NOMO-1 treated with dmso at 0.1 percent for 144 hours (cell line): ENCODE results near the gene GSDME.

ENCODE experiments used
- DNase-seq: peaks from one replicate; lab custom pipeline; 2025; ENCODE audit not compliant: unreplicated experiment; lab: John Stamatoyannopoulos, UW

The GSDME gene

DNA sequence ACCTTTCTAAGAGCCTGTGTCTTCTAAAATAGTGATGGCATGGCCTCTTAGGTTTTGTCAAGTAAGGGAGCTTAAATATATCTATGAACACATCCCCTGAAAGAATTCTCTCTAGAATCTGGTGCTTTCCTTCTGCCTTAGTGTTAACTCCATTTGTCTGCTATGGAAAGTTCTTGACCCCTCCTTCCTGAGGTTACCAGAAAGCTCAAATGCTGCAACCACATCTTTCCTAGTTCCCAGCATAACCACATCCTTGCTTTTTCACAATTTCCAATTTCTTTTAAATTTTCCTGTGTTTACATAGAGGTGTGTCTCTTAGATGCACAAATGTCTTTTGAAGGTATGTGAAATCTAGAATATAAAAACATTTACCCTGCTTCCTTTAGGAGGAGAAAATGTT lies 16.4 kb upstream of the GSDME start:
- DNase-seq = no peak

DNA sequence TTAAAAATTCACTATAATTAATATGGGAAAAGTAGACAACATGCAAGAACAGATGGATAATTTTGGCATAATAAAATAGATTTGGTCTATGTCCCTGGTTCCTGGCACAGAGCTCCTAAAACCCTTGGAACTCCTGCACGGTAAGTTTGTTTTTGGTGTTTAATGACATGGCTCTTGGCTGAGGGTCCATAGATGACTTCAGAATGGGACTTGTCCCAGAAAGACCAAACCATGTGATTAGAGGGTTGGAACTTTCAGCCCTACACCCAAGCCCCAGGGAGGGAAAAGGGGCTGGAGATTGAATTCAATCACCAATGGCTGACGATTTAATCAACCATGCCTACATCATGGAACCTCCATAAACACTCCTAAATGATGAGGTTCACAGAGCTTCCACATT lies 12.6 kb upstream of the GSDME start:
- DNase-seq = no peak

DNA sequence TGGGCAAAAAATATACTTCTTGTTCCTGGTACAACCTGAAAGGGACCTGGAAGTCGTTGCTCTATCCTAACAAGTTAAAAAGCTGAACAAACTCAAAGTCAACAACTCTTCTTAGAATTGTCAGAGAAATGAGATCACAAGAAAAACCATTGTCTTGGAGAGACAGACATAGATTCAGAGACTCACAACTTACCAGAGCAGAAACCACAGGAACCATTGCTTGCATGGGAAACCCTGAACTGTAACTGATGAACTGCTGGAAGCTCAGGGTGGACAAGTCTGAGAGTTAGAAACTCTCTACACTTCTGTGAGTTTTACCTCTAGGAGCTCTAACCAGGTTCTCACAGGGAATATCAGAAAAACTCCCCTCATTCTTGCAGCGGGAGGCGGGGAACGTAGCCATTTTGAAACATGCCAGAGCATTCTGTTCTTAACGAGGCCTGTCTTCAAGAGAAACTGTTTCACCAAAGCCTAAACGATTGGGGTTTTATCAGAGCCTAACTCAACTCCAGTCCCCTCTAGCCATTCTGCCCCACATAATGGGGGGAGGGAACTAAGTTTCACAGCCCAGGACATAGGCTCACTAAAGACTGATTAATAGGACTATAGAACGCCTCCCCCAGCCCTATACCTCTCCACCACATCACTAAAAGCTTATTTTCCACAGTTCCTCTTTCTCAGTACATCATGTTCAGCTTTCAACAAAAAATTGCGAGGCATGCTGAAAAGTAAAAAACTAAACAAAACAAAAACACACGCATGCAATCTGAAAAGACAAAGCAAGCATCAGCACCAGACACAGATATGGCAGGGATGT lies 12.0 kb upstream of the GSDME start:
- DNase-seq = no peak

DNA sequence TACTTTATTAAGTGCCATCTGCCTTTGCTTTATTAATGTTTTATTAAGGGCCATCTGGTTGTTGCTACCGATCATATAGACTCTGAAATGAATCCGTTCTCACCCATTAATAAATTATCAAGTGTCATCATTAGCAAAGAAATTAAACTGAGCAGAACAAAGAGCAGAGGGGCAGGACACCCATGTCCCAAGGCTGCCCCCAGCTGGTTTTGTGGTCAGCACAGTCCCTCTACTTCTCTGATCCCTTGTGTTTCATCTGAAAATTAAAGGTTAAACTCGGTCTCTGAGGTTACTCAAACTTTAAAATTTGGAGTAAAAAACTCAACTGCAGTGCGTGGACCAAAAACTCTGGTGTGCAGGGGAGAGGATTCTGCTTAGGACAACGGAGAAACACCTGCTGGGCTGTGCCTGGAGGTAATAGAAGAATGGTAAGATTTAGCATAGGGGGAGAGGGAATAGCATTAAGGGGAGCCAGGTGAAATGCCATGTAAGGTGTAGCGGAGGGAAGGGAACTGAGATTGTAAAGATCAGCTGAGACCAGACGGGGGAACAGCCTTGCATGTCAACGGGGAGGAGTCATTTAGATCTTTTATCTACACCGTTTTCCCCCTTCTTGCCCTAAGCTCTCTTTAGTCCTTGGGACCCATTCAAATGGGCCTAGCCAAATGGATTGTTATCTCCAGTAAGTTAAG lies 10.8 kb upstream of the GSDME start:
- no peak for DNase-seq

DNA sequence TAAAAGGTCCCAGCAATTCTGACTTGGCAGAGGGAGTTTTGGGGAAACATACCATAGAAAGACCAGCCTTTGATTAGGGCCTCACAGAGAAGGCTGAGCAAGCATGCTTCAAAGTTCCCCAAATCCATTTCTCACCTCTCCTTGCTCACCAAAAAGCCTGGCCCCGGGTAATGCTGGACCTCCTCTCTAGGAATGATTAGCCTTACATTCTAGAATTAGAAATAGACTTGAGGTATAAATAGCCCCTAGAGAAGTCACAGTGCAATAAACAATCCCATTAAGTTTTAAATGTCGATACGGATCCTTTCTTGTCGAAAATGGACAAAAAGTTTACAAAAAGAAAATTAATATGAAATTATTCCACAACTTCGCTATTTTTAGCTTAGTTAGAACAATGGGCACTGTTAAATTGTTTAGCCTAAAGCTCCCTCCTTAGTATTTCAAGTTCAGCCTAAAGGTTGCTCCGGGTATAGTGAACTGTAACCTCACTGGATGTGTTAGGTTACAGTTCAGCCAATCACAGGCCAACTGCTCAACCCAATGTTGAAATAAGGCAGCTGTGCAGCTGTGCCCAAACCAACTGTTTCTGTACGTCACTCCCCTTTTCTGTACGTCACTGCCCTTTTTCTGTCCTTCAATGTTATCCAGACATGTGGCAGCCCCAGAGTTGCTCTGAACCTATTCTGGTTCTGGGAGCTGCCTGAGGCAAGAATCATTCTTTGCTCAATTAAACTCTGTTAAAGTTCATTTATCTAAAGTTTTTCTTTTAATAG lies 7.9 kb upstream of the GSDME start:
- no peak for DNase-seq

DNA sequence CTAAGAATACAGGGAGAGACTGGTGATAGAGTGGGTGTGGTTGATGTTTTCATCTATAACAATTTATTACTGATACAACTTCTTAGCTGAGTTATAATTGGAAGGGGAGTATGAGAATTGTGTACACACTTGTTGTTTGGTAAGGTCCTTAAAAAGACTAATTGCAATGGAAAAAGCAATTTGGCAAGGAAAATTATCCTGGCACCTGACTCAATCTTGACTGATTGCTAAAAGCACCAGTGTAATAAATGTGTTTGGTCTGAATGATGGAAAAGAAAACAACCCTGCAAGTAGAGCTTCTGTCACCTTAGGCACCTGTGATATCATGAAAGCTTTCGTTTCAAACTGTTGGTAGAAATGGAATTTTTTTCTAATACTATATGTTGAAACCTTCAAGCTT lies 6.7 kb upstream of the GSDME start:
- no peak for DNase-seq

DNA sequence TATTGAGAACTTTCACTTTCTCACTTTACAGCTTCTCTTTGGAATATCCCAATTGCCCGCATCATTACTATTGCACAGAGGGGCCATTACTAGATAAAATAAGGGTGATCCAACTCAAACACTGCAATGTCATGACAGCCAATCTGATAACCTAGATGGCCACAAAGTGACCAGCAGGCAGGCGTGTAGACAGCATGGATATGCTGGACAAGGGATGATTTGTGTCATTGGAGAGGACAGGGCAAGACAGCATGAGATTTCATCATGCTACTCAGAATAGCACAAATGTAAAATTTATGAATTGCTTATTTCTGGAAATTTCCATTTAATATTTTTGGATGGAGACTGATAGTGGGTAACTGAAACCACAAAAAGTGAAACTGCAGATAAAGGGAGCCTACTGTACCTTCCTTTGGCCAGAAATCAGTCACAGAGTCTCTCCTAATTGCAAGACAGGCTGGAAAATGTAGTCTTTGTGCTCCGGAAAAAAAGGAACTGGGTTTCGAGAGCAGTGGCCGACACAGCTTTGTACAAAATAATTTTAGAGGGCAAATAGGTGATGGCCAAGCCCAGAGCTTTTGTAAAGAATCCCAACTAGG lies 6.1 kb upstream of the GSDME start:
- DNase-seq = no peak

DNA sequence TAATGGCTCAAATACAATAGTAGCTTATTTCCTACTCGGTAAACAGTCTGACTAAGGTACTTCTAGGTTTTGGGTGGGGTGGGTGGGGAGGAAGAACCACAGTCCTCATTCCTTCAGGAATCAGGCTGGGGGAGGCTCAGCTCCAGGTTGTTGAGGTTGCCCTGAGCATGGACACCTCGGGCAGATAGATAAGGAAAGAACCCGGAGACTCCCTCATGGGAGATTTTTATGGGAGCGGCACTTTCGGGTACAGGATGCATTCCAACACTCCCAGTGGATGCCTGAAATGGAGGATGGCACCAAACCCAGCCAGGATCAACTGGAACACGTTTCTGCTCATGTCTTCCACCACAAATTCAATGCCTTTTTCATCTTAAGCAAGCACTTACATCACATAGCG lies 5.5 kb upstream of the GSDME start:
- DNase-seq = no peak

DNA sequence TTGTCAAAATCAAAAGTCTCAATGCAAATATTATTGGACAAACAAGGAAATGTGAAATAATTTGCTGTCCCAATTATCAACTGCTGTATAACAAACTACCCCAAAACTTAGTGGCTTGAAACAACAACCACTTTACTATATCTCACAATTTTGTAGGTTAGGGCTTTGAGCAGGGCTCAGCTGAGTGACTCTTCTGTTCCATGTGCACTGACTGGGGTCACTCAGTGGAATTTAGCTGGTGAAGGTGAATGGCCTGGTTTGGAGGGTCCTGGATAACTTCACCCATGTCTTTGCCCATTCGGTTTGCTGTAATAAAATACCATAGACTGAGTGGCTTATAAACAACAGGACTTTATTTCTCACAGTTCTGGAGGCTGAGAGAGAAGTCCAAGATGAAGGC lies 3.7 kb upstream of the GSDME start:
- no peak for DNase-seq

DNA sequence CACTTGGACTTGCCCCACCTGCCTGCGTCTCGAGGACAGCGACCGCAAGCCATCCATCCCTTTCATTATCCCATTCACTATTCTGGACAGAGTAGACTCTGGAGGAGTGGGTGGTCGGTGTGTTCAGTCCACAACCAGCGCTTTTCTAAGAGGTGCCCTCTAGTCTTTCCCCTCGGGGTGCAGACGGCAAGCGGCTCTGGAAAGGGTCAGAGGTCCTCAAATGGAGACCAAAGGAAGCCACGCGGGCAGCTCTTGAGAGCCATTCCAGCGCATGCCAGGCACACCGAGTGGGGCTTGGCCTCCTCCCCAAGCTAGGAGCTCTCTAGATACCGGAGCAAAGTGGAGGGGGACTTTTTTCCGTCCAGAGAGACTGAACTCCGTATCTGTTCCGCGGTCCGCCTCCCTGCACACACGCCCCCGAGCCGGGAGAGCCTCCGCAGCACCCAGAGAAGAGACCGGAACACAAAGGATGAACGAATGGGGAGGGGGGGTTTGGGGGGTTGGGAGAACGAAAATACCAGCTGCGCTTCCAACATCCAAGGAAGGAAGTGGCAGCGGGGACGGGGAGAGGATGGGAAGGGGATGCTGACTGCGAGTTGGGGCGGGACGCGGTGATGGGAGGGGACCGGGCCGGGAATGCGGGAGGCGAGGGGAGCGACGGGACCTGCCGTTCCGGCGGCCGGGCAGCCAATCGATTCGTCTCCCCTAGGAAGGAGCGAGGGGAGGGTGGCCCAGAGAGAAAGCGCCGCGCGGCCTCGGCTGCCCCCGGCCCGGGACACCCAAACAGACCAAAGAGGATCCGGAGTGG lies 515 bp downstream of the GSDME start:
- no peak for DNase-seq

DNA sequence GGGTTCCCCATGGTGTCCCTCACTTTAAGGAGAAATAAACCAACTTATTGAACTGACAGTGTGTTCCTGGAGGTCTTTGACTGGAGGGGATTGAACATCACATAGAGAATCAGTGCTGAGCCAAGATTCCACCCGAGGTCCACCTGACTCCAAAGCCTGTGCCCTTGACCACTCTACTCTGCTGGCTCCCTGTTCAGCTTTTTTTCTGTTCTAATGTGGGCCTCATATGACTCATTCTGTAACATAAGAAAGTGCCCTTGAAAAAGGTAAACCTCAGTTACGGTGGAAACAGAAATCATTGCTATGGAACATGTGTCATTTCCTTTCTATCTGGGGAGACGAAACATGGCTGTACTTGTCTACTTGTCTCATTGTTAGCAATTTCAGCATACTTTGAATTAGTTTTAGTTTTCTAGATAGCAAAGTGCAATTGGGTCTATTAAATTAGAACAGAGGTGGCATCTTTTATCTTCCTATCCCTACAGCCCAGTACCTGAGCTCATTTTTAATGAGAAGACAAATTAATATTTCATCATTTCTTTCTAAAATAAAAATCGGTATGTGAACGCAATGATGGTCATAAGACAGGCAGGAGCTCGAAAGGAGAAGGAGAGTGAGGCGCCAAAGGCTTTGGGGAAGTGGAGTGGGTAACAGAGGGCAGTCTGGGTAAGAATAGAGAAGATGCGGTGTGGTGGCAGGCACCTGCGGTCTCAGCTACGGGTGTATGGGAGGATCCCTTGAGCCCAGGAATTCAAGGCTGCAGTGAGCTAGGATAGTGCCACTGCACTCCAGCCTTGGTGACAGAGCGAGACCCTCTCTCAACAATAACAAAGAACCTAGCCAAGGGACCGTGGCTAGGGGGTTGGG lies 1.5 kb downstream of the GSDME start:
- DNase-seq = peak; percentile 81

DNA sequence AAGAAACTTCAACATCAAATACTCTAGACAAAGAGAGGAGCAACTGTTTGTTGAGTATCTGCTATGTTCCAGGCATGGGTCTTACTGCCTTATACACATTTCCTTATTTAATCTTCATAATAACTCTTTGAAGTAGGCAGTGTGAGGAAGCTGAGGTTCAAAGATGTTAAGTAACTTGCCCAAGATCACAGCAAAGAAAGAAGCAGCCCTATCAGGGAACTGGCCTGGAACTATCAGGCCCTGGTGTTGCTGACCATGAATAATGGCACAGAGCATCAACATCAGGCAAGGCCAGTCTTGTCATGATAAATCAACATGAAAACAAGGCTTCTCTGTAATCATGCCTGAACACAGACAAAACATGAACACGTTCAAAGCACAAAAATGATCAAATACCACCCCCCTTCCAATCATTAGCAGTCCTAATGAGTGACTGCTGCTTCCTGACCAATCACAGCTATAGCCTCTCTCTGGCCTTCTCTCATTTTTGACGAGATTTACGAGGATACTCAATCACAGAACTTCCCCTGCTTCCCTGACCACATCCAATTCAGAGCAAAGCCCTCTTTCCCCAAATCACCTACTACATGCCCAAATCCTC lies 2.3 kb downstream of the GSDME start:
- no peak for DNase-seq

DNA sequence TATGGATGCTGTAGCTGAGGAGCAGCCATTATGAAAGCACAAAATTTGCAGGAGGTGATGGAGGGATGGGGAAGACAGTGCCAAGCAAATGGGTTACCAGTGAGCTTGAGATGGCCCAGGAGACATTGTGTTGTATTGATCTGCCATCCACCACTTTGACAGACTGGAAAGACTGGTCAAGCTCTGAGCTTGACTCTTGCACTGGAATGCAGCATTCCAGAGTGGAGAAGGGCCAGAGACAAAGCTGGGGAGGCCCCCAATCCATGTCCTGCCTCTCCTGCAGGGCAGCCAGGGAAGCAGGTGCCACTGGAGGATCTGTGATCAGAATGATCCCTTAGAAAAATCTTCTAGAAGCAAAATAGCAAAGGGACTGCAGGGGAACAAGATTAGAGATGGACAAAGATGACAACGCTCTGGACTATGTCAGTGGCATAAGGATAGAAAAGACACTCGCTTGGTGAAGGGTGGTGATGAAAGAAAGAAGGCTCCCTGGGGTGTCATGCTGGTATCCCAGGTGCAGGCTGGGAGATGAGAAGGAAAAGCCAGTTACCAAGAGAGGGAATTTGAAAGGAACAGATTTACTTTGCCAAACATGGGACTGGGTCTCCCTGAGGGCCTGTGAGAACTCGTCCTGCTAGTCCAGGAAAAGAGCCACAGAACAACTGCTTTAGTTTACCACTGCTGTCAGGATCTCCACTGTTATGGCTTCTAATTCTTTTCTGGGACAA lies 5.0 kb downstream of the GSDME start:
- DNase-seq = no peak

DNA sequence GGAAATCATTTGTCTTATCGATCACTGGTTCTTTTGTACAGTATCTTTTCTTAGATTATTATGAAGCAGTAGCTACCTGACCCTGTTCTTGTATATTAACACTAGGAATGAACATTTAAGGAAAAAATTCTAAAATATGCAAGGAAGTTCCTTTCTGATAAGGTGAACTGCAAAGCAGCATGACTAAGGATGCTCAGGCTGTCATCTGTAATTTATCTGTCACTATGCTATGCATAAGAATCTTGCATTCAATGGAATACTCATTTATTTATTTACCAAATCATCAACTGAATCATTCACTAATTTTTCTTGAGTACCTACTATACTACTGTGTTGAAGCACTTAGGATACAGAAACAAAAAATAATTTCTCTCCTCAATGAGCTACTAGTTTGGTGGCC lies 5.8 kb downstream of the GSDME start:
- DNase-seq = no peak

DNA sequence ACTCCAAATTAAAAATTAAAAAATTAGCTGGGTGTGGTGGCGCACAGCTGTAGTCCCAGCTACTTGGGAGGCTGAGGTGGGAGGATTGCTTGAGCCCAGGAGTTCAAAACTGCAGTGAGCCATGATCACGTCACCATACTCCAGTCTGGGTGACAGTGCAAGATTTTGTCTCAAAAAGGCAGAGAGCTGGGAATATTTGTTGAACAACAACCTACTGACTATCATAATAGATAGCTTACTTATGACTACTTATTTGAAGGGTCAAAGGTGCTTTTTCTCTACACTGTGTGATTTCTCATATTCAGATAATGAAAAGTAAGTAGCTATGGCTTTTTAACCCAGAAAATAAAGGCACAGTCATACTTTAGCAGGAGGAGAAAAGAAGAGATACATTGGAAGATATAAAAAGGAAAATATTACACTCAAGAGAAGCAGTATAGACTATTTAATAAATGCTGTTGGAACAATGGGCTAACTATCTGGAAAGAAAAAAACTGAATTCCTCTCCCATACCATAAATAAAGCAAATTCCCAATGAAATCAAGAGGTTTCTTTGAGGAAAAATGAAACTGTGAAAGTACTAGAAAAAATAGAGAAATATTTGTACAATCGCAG lies 6.7 kb downstream of the GSDME start:
- no peak for DNase-seq

DNA sequence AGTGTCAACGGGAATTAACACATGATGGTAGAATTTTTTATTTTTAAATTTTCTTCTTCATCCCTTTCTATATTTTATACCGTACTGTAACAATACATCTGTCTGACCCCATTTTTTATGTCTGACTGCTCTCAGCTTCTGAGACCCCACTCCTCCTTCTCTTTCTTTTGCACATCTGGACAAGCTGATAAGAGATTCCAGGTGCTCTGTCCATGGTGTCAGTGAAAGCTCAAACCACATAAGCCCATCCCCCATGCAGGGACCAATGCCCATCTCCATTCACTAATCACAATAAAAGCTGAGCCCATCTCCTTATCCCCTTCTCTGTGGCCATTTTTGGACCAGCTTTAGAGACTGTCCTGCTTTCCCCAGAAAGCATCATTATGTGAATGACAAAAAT lies 8.7 kb downstream of the GSDME start:
- DNase-seq = no peak

DNA sequence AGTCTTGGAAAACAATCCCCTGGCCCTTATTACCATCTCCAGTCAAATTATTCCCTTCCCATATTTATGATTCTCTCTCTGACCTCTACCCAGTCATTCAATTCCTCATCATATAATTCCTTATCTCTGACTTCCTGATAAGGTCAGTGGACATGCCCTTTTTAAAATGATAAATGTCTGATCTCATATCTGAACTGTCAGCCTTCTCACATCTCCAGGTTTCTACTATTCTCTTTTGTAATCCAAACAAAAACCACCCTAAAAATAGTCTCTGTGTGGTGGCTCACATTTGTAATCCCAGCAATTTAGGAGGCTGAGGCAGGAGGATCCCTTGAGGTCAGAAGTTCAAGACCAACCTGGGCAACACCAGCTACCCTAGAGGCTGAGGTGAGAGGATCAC lies 11.9 kb downstream of the GSDME start:
- DNase-seq = no peak

DNA sequence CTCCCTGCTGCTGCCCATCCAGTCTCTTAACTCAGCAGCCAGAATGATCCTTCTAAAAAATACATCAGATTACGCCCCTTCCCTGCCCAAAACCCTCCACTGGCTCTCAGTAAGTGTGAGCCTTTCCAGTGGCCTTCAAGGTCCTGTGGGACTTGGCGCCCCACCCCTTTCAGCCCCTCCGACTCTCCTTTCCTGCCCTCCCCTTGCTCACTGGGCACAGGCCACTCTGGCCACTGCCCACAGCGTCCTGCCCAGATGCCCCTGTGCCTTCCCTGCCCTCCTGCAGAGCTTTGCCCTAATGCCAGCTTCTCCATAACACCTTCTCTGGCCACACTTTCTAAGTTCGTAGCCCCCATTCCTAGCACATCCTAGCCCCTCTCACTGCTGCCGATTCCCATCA lies 13.8 kb downstream of the GSDME start:
- DNase-seq = no peak
